Progenitor cell of endocrine pancreas (in vitro differentiated cells): ENCODE results near the gene CTNNA2. TPM values are rescaled to one million over a fixed set of nuclear protein-coding genes. Genes with fewer than 3 reads are reported as not detected.

Source experiments
- DNase-seq: peaks from one replicate; pipeline ENCODE4 v3.0.0; 2021; ENCODE audit warnings: low spot score; ENCODE audit not compliant: unreplicated experiment
- H3K27ac Mint-ChIP-seq: 2 replicates; pipeline ENCODE4 v1.8.0; 2021; ENCODE audit warnings: mild to moderate bottlenecking, moderate library complexity, mixed read lengths
- H3K27me3 Mint-ChIP-seq: 2 replicates; pipeline ENCODE4 v1.8.0; 2021; ENCODE audit warnings: mixed read lengths
- H3K36me3 Mint-ChIP-seq: 2 replicates; pipeline ENCODE4 v1.8.0; 2022; ENCODE audit warnings: mixed read lengths; ENCODE audit not compliant: insufficient read depth
- H3K4me1 Mint-ChIP-seq: 2 replicates; pipeline ENCODE4 v1.8.0; 2021; ENCODE audit warnings: low read depth, mixed read lengths
- H3K4me3 Mint-ChIP-seq: 2 replicates; pipeline ENCODE4 v1.8.0; 2021; ENCODE audit warnings: low read depth, mild to moderate bottlenecking, moderate library complexity, mixed read lengths
- H3K9me3 Mint-ChIP-seq: 2 replicates; pipeline ENCODE4 v1.8.0; 2021; ENCODE audit warnings: low read depth, mixed read lengths
- CTCF ChIP-seq: fragments of 200-600 bp; sonication (generic); IDR thresholded peaks from one replicate; pipeline ENCODE4 v1.5.0; 2021; ENCODE audit warnings: antibody characterized with exemption, mild to moderate bottlenecking; ENCODE audit not compliant: unreplicated experiment
- total RNA-seq: library from RNA; stranded (reverse); gene quantifications from 2 replicates; pipeline ENCODE4 v1.2.1, GENCODE V29; 2021

CTNNA2 gene
- total RNA-seq, 1 donor from 2014 or later, result 10.2 TPM

- Mint-ChIP-seq H3K36me3 (no peaks in the 10 kb centered on the region), H3K9me3 (peaks cover 3% of the 10 kb centered on the region), H3K27ac (peak overlapping the region; percentile 17), H3K4me3 (no peak overlapping the region), H3K27me3 (peaks cover 6% of the 10 kb centered on the region), H3K4me1 (peaks cover 17% of the 10 kb centered on the region)
- no peak for TF ChIP-seq CTCF
- no peak for DNase-seq
These were observed 348.2 kb downstream of the CTNNA2 start for GRCh38 chr2:79861059-79861374.

- Mint-ChIP-seq H3K36me3 (no peaks in the 10 kb centered on the region), H3K4me1 (peaks cover 17% of the 10 kb centered on the region), H3K27ac (no peak overlapping the region), H3K4me3 (no peak overlapping the region), H3K9me3 (peaks cover 3% of the 10 kb centered on the region), H3K27me3 (no peaks in the 10 kb centered on the region)
- TF ChIP-seq CTCF, result no peak
- no peak for DNase-seq
These were observed 349.9 kb downstream of the CTNNA2 start for GRCh38 chr2:79862756-79863155.

GRCh38 chr2:79872656-79873055 lies 359.8 kb downstream of the CTNNA2 start:
- Mint-ChIP-seq H3K27ac (no peak overlapping the region), H3K36me3 (no peaks in the 10 kb centered on the region), H3K4me1 (no peaks in the 10 kb centered on the region), H3K9me3 (peaks cover 4% of the 10 kb centered on the region), H3K27me3 (no peaks in the 10 kb centered on the region), H3K4me3 (no peak overlapping the region)
- TF ChIP-seq CTCF, result no peak
- no peak for DNase-seq

- TF ChIP-seq CTCF, result no peak
- H3K4me1 Mint-ChIP-seq, result no peaks in the 10 kb centered on the region
- no peak for DNase-seq
- H3K27ac Mint-ChIP-seq, result no peak overlapping the region
- H3K27me3 Mint-ChIP-seq, result no peaks in the 10 kb centered on the region
- peaks cover 12% of the 10 kb centered on the region for H3K9me3 Mint-ChIP-seq
- H3K4me3 Mint-ChIP-seq, result no peak overlapping the region
- H3K36me3 Mint-ChIP-seq, result peaks cover 2% of the 10 kb centered on the region
These were observed 361.2 kb downstream of the CTNNA2 start for GRCh38 chr2:79874015-79874414.

GRCh38 chr2:79876430-79876829 lies 363.6 kb downstream of the CTNNA2 start:
- H3K4me3 Mint-ChIP-seq, result no peak overlapping the region
- no peak for DNase-seq
- no peaks in the 10 kb centered on the region for H3K27me3 Mint-ChIP-seq

More at GRCh38 chr2:79876430-79876829, 363.6 kb downstream of the CTNNA2 start:
- H3K9me3 Mint-ChIP-seq, result peaks cover 21% of the 10 kb centered on the region
- H3K27ac Mint-ChIP-seq, result no peak overlapping the region
- peaks cover 3% of the 10 kb centered on the region for H3K36me3 Mint-ChIP-seq
- no peaks in the 10 kb centered on the region for H3K4me1 Mint-ChIP-seq
- TF ChIP-seq CTCF, result peak; percentile 64
